H1 (cell line): Measurements from ENCODE around the gene CTTNBP2. TPM values are rescaled to one million over a fixed set of nuclear protein-coding genes. Genes with fewer than 3 reads are reported as not detected.

Experiments
- CTCF ChIA-PET: fragments of 300-600 bp; sonication (Branson Sonifier 250); formaldehyde crosslinking; loops from one replicate; lab custom pipeline; 2021; ENCODE audit not compliant: partially characterized antibody; lab: Charles Lee
- POLR2A ChIA-PET: fragments of 300-600 bp; sonication (Branson Sonifier 250); formaldehyde crosslinking; loops from one replicate; lab custom pipeline; 2021; ENCODE audit warnings: inconsistent platforms; ENCODE audit not compliant: partially characterized antibody; lab: Charles Lee
- DNase-seq, 2 experiments: peaks; one replicate each; pipeline versions ENCODE4 v3.0.0 to v3.0.0-alpha.2; 2010 to 2022; ENCODE audit warnings: low spot score in 2 of 2, low read depth in 1 of 2, mixed read lengths in 1 of 2
- FAIRE-seq: peaks from 2 replicates; lab custom pipeline; 2011; peaks lifted over from hg19 to GRCh38; lab: Jason Lieb, UNC
- H2AFZ ChIP-seq: 2 replicates; pipeline ENCODE4 v1.8.1; 2012; ENCODE audit warnings: low read length, inconsistent platforms
- H2AK5ac ChIP-seq: 2 replicates; pipeline ENCODE4 v1.6.1; 2013; ENCODE audit warnings: low read depth, low read length
- H2BK120ac ChIP-seq: replicated peaks from 2 replicates; pipeline ENCODE3; 2013; ENCODE audit warnings: low read depth, low read length, inconsistent platforms
- H2BK12ac ChIP-seq: 2 replicates; pipeline ENCODE4 v1.6.1; 2013; ENCODE audit warnings: low read depth, low read length
- H2BK15ac ChIP-seq: 2 replicates; pipeline ENCODE4 v1.6.1; 2013; ENCODE audit warnings: low read length
- H2BK20ac ChIP-seq: 2 replicates; pipeline ENCODE4 v1.6.1; 2013; ENCODE audit warnings: low read length
- H2BK5ac ChIP-seq: 2 replicates; pipeline ENCODE4 v1.6.1; 2013; ENCODE audit warnings: low read depth, low read length
- H3K14ac ChIP-seq: 2 replicates; pipeline ENCODE4 v1.6.1; 2013; ENCODE audit warnings: inconsistent platforms; ENCODE audit not compliant: insufficient read length
- H3K18ac ChIP-seq: 2 replicates; pipeline ENCODE4 v1.6.1; 2013; ENCODE audit warnings: low read length; ENCODE audit errors: extremely low read depth
- H3K23ac ChIP-seq: 2 replicates; pipeline ENCODE4 v1.6.1; 2013; ENCODE audit warnings: inconsistent platforms; ENCODE audit not compliant: insufficient read length
- H3K23me2 ChIP-seq: 2 replicates; pipeline ENCODE4 v1.6.1; 2013; ENCODE audit warnings: low read depth, low read length
- H3K27ac ChIP-seq: 2 replicates; pipeline ENCODE4 v1.6.1; 2011; ENCODE audit warnings: low read depth, low read length, inconsistent platforms
- H3K27me3 ChIP-seq, 4 experiments: replicated peaks in 1 of 4; 1 replicate in 1 of 4; 2 replicates in 3 of 4; pipeline versions ENCODE4 v1.6.1 to v1.8.1; 2011 to 2013; ENCODE audit warnings: low read length in 3 of 4, mild to moderate bottlenecking in 3 of 4, inconsistent platforms in 2 of 4, mixed read lengths in 2 of 4, moderate library complexity in 1 of 4; ENCODE audit not compliant: control insufficient read depth in 3 of 4, insufficient read depth in 3 of 4; ENCODE audit errors: extremely low read depth in 1 of 4
- H3K36me3 ChIP-seq, 4 experiments: 2 replicates each; pipeline versions ENCODE4 v1.6.1 to v1.8.1; 2011 to 2013; ENCODE audit warnings: mild to moderate bottlenecking in 4 of 4, low read length in 3 of 4, moderate library complexity in 2 of 4, control low read depth in 1 of 4, inconsistent platforms in 1 of 4; ENCODE audit not compliant: insufficient read depth in 4 of 4, control insufficient read depth in 2 of 4
- H3K4ac ChIP-seq: replicated peaks from 2 replicates; pipeline ENCODE3; 2013; ENCODE audit warnings: low read length, low read depth, mixed read lengths, inconsistent platforms; ENCODE audit not compliant: insufficient read length
- H3K4me1 ChIP-seq, 4 experiments: replicated peaks in 1 of 4; 1 replicate in 1 of 4; 2 replicates in 3 of 4; pipeline versions ENCODE4 v1.6.1 to v1.8.1; 2011 to 2013; ENCODE audit warnings: low read length in 3 of 4, inconsistent platforms in 2 of 4, mixed read lengths in 1 of 4; ENCODE audit not compliant: insufficient read depth in 4 of 4, control insufficient read depth in 3 of 4
- H3K4me2 ChIP-seq, 2 experiments: 2 replicates each; pipeline versions ENCODE4 v1.6.1 to v1.8.1; 2011 to 2013; ENCODE audit warnings: low read depth in 2 of 2, low read length in 2 of 2, control low read depth in 1 of 2, inconsistent platforms in 1 of 2, mild to moderate bottlenecking in 1 of 2; ENCODE audit not compliant: insufficient read depth in 1 of 2
- H3K4me3 ChIP-seq, 4 experiments: fragments of 200-600, 300-600 bp in 1 of 4; sonication (generic), shearing (Covaris generic), sonication (Bioruptor Twin) in 1 of 4; 2 replicates each; pipeline versions ENCODE4 v1.5.1 to v1.8.1; 2011 to 2016; ENCODE audit warnings: low read length in 4 of 4, low read depth in 3 of 4, control low read depth in 2 of 4, inconsistent platforms in 2 of 4, mild to moderate bottlenecking in 2 of 4, mixed read lengths in 1 of 4, moderate library complexity in 1 of 4; ENCODE audit not compliant: insufficient read depth in 2 of 4; ENCODE audit errors: extremely low read depth in 1 of 4
- H3K56ac ChIP-seq: replicated peaks from 2 replicates; pipeline ENCODE3; 2013; ENCODE audit warnings: low read depth, mild to moderate bottlenecking, mixed read lengths, low read length, inconsistent platforms; ENCODE audit not compliant: insufficient read length
- H3K79me1 ChIP-seq: 2 replicates; pipeline ENCODE4 v1.6.1; 2013; ENCODE audit warnings: low read depth, low read length, control low read depth
- H3K79me2 ChIP-seq, 2 experiments: 2 replicates each; pipeline versions ENCODE4 v1.6.1 to v1.8.1; 2012 to 2013; ENCODE audit warnings: low read length in 2 of 2, mild to moderate bottlenecking in 2 of 2, inconsistent platforms in 1 of 2; ENCODE audit not compliant: insufficient read depth in 2 of 2, control insufficient read depth in 1 of 2
- H3K9ac ChIP-seq, 4 experiments: replicated peaks in 1 of 4; 1 replicate in 1 of 4; 2 replicates in 3 of 4; pipeline versions ENCODE4 v1.6.1 to v1.8.1; 2011 to 2013; ENCODE audit warnings: low read depth in 3 of 4, low read length in 3 of 4, control low read depth in 2 of 4, mild to moderate bottlenecking in 2 of 4, moderate library complexity in 2 of 4, inconsistent platforms in 1 of 4; ENCODE audit errors: extremely low read depth in 1 of 4
- H3K9me3 ChIP-seq, 2 experiments: 2 replicates each; pipeline versions ENCODE4 v1.6.1 to v1.8.1; 2012 to 2013; ENCODE audit warnings: mild to moderate bottlenecking in 2 of 2, moderate library complexity in 2 of 2, control low read depth in 1 of 2, inconsistent platforms in 1 of 2, low read depth in 1 of 2, low read length in 1 of 2, mixed read lengths in 1 of 2; ENCODE audit not compliant: insufficient read depth in 2 of 2
- H4K20me1 ChIP-seq, 2 experiments: replicated peaks in 1 of 2; 2 replicates each; pipeline versions ENCODE3 to v1.8.1; 2011 to 2013; ENCODE audit warnings: inconsistent platforms in 2 of 2, low read length in 2 of 2, mild to moderate bottlenecking in 1 of 2; ENCODE audit not compliant: insufficient read depth in 2 of 2, control insufficient read depth in 1 of 2
- H4K5ac ChIP-seq: 2 replicates; pipeline ENCODE4 v1.6.1; 2013; ENCODE audit warnings: low read length, low read depth, mixed read lengths, inconsistent platforms; ENCODE audit not compliant: insufficient read length
- H4K8ac ChIP-seq: 2 replicates; pipeline ENCODE4 v1.8.0; 2013; ENCODE audit warnings: mild to moderate bottlenecking, moderate library complexity, low read length, inconsistent platforms; ENCODE audit not compliant: insufficient read depth; ENCODE audit errors: extremely low read depth
- H4K91ac ChIP-seq: replicated peaks from 2 replicates; pipeline ENCODE3; 2013; ENCODE audit warnings: low read length, mixed read lengths, inconsistent platforms; ENCODE audit not compliant: insufficient read length
- GABPA ChIP-seq: IDR thresholded peaks from 2 replicates; pipeline ENCODE4 v1.6.1; 2011; ENCODE audit warnings: mild to moderate bottlenecking, low read length, moderate library complexity, borderline replicate concordance; ENCODE audit not compliant: insufficient read depth
- RAD21 ChIP-seq, 2 experiments: IDR thresholded peaks in 1 of 2; conservative IDR thresholded peaks in 1 of 2; 2 replicates each; pipeline ENCODE4 v1.6.1; 2011; ENCODE audit warnings: low read depth in 2 of 2, low read length in 2 of 2, improper control_type of control experiment in 1 of 2, inconsistent platforms in 1 of 2, mild to moderate bottlenecking in 1 of 2, moderate library complexity in 1 of 2
- WGBS, 2 experiments: shearing (Covaris generic) in 1 of 2; methylation state at CpG; one replicate each; pipeline versions ENCODE4 v1.1.6 to v1.1.7; 2013 to 2015; ENCODE audit warnings: low lambda C conversion rate in 2 of 2, mixed read lengths in 2 of 2, inconsistent platforms in 1 of 2, low coverage in 1 of 2, missing lambda C conversion rate in 1 of 2; ENCODE audit not compliant: insufficient replicate concordance in 2 of 2, insufficient coverage in 1 of 2, insufficient read length in 1 of 2; ENCODE audit errors: extremely low coverage in 1 of 2, missing lambda C conversion rate in 1 of 2; 5-methylcytosine and 5-hydroxymethylcytosine counted together
- polyA plus RNA-seq, 7 experiments: library from polyadenylated mRNA; depleted of rRNA in 3 of 7; stranded (reverse) in 5 of 7; unstranded in 2 of 7; fragments of >200 nt in 5 of 7; fragments of 200-250 nt in 2 of 7; gene quantifications; 1 replicate in 5 of 7; 2 replicates in 1 of 7; 4 replicates in 1 of 7; pipeline versions ENCODE4 v1.2.1 to v1.2.3, GENCODE V29; 2011 to 2013; ENCODE audit warnings: missing spikeins in 2 of 7, mixed read lengths in 2 of 7
- total RNA-seq: library from RNA; stranded (reverse); fragmentation: NEBNext Ultra II Directional; extraction: Animal tissue kit (Norgen Biotek cat#: 25700); gene quantifications from 2 replicates; pipeline ENCODE4 v1.2.1, GENCODE V29; 2021
- TF ChIP-seq, protein P1 (sequence below), 3 experiments: IDR thresholded peaks; 1 replicate in 2 of 3; 2 replicates in 1 of 3; pipeline versions ENCODE4 v1.5.1 to v1.6.1; 2011; ENCODE audit warnings: low read length in 3 of 3, mild to moderate bottlenecking in 3 of 3, inconsistent platforms in 2 of 3, low read depth in 1 of 3, moderate library complexity in 1 of 3; ENCODE audit not compliant: insufficient read depth in 1 of 3; ENCODE audit errors: control extremely low read depth in 1 of 3

The CTTNBP2 gene
- total and polyA plus RNA-seq, 2 of the 8 experiments (the other 6 are each of a cell fraction or from before 2014, with no cell fraction given) = 15.3 to 35.1 TPM

DNA sequence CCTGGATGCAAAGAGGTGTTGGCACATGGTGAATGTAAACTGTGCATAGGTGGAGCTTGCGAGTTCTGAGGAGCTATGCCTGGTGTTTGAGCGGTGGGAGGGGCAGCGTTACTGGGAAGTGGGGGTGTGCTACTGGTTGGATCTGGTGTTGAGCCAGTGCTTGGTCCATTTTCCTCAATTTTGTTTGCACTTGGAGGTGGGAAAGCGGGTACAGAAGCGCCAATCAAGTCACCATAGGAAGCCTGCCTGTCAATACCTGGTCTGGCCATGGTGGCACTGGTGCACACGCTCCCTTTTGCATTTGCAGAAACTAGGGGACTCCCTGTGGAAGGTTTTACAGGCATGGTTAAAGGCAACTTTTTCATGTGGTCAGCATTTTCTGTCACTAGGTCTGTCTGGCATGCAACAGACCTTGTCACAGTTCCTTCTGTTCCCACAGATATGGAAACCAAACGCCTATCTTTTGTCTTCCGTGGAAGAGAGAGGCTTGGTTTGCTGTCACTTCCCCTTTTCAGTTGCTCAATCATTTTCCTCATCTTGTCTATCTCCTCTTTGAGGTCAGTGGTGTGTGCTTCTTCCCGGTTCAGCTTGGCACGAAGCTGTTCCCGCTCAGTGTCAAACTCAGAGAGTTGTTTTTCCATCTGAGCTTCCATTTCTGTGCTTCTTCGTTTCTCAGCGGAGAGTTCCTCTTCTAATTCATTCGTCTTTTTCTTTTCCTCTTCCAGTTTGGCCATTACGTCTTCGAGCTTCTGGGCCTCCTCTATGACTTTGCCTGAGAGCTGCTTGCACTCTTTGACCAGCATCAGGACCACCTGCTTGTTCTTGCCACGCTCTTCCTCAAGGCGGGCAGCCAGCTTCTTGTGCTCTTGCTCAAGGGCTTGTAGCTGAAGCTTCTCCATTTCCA is 81.1 kb downstream of the CTTNBP2 start:
- H3K9ac ChIP-seq = no peak overlapping the region
- H3K4ac ChIP-seq = no peak overlapping the region
- H3K4me2 ChIP-seq = no peak overlapping the region
- H3K23ac ChIP-seq = no peak overlapping the region
- no peak overlapping the region for H2BK5ac ChIP-seq
- H4K8ac ChIP-seq = no peak overlapping the region
- H4K20me1 ChIP-seq = peaks cover 0 to 1% of the 10 kb centered on the region in 2 experiments
- no peaks in the 10 kb centered on the region for H3K79me1 ChIP-seq
- CTCF ChIA-PET = interaction anchor here (0.8 to 1.9 kb wide), 5 partner anchors 10 to 27 kb away, joined by 3 to 8 read pairs (median 5); no protein-coding TSS in a partner anchor
- H3K56ac ChIP-seq = no peak overlapping the region
- no peak overlapping the region for H4K91ac ChIP-seq
- DNase-seq = no peak
- H3K27ac ChIP-seq = no peak overlapping the region
- no peak overlapping the region for H3K14ac ChIP-seq
- H3K79me2 ChIP-seq = peaks cover 0 to 14% of the 10 kb centered on the region in 2 experiments; a peak in 2 of 4 replicates
- FAIRE-seq = no peak
- no peak overlapping the region for H3K4me3 ChIP-seq
- H3K4me1 ChIP-seq = peaks cover 0 to 5% (median 2%) of the 10 kb centered on the region in 4 experiments; a peak in 4 of 7 replicates
- no peak overlapping the region for H2BK12ac ChIP-seq
- H3K23me2 ChIP-seq = no peaks in the 10 kb centered on the region
- no peak overlapping the region for H2BK20ac ChIP-seq
- H2BK120ac ChIP-seq = no peak overlapping the region
- no peaks in the 10 kb centered on the region for H3K27me3 ChIP-seq
- H3K18ac ChIP-seq = no peak overlapping the region
- no peak overlapping the region for H2AFZ ChIP-seq
- WGBS, 2 experiments = 91% methylated on average over 18 of the region's 18 CpGs; no CpG with 5 or more reads in 1 of the 2 experiments
- POLR2A ChIA-PET = interaction anchor here (1.4 kb wide), 1 partner anchor 16 kb away, joined by 3 read pairs; no protein-coding TSS in a partner anchor
- no peak overlapping the region for H4K5ac ChIP-seq
- H3K36me3 ChIP-seq = peaks cover 10 to 22% (median 12%) of the 10 kb centered on the region in 4 experiments; a peak in 7 of 8 replicates
- TF ChIP-seq RAD21 (IDR thresholded peaks at IDR 0.05 in 1 of 2, conservative IDR thresholded peaks at IDR 0.05 in 1 of 2; ENCODE audit: low read depth in 2 of 2, low read length in 2 of 2) = peak in 1 of 2 experiments; percentile 18; a peak in 1 of 4 replicates
- TF ChIP-seq, protein P1, sequence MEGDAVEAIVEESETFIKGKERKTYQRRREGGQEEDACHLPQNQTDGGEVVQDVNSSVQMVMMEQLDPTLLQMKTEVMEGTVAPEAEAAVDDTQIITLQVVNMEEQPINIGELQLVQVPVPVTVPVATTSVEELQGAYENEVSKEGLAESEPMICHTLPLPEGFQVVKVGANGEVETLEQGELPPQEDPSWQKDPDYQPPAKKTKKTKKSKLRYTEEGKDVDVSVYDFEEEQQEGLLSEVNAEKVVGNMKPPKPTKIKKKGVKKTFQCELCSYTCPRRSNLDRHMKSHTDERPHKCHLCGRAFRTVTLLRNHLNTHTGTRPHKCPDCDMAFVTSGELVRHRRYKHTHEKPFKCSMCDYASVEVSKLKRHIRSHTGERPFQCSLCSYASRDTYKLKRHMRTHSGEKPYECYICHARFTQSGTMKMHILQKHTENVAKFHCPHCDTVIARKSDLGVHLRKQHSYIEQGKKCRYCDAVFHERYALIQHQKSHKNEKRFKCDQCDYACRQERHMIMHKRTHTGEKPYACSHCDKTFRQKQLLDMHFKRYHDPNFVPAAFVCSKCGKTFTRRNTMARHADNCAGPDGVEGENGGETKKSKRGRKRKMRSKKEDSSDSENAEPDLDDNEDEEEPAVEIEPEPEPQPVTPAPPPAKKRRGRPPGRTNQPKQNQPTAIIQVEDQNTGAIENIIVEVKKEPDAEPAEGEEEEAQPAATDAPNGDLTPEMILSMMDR (IDR thresholded peaks at IDR 0.05; ENCODE audit: control extremely low read depth in 1 of 3, insufficient read depth in 1 of 3, low read depth in 1 of 3, low read length in 3 of 3) = no peak
- no peak for TF ChIP-seq GABPA
- H3K9me3 ChIP-seq = no peaks in the 10 kb centered on the region
- H2BK15ac ChIP-seq = no peak overlapping the region
- H2AK5ac ChIP-seq = no peak overlapping the region
